Germinal center (tissue), 1 donor: ENCODE results near the gene ZP3.
"Not testable (repeated sequence)": the region's sequence is repeated elsewhere in the genome, so short reads cannot be mapped to it uniquely, and the experiment has no call there.

Source experiments
- DNase-seq: peaks from one replicate; pipeline ENCODE4 v3.0.0; 2012; ENCODE audit warnings: mixed read lengths, low spot score

Gene ZP3

DNA sequence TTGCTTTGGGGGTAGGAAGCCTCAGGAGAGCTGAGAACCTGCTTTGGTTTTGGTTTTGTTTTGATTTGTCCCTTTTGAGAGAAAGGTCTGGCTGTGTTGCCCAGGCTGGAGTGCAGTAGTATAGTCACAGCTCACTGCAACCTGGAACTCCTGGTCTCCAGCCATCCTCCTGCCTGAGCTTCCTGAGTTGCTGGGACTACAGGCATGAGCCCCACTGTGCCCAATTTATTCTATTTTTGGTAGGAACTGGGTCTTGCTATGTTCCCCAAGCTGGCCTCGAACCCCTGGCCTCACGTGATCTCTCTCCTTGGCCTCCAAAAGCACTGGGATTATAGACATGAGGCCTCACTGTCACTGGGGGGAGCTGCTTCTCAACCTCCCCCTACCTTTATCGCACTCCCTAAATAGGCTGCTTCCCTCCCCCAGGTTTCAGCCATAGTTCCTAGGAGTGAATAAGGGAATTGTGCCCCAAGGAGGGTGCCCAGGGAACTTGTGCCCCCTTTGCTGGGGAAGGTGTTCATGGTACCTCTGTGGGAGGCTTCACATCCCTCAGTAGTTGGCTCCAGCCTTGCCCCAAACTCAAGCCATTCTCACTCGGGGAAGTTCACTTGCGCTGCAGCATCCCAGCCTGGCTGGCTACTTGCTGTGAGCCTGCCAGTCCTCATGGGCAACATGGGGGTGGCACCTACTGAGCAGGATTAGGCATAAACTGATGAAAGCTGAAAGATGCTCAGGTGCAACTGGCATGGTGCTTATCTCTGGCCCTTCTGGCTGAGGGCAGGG is 18.1 kb downstream of the ZP3 start:
- not testable (repeated sequence) for DNase-seq

DNA sequence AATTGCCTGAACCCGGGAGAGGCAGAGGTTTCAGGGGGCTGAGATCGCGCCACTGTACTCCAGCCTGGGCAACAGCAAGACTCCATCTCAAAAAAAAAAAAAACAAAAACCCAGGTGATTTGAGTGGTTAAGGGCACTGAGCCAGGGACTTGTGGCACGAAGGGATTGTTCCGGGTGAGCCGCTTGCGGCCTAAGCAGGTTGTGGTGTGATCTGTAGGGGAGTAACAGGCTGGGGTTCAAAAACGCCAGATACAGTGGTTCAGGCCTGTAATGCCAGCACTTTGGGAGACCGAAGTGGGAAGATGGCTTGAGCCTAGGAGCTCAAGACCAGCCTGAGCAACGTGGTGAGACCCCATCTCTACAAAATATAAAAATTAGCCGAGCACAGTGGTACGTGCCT is 19.1 kb downstream of the ZP3 start:
- DNase-seq, result not testable (repeated sequence)

DNA sequence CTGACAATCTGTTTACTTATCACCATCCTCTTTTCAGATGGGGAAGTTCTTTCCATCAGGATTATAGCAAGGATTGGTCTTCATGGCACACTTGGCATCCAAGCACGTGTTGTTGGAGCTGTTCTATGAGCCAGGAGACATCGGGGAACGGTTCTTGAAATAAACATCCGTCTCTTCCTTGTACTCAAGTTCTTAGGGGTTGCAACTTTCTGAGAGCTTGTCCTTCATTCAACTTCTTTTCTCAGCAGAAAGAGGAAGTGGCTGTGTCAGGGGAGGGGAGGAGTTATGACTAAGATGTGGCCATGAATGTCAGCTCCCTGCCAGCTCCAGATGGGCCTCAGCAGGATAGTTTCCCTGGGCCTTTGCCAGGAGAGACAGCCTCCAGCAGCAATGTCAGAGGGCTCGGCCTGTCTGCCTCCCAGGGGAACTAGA is 20.8 kb downstream of the ZP3 start:
- not testable (repeated sequence) for DNase-seq

DNA sequence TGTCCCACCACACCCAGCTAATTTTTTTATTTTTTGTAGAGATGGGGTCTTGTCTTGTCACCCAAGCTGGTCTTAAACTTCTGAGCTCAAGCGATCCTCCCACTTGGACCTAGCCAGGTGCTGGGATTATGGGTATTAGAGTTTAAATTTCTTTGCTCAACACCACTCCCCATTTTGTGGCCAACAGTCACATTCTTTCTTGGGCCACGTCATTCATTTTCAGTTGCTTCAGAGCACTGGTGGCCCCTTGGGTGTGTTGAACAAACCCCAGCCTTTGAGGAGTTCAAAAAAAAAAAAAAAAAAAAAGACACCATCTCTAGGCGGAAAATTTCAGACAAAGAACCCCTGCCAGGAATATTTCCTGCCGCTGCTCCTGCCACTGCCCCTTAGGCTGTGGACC is 32.3 kb downstream of the ZP3 start:
- DNase-seq, result not testable (repeated sequence)

DNA sequence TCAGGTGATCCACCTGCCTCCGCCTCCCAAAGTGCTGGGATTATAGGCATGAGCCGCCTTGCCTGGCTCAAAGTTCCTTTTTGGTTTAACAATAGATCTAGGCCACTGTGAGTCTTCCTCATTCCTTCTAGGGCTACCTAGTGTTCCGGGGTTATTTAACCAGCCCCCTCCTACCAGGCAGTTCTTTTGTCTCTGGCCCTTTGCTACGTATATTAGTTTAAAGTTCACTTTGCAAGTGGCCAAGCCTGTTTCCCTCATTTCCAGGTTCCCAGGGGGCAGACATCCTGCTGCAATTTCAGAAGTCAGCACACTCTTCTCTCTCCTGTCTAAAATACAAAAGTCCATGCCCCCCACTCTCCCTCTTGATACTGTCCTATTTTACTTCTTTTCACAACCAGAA is 33.8 kb downstream of the ZP3 start:
- DNase-seq, result not testable (repeated sequence)

DNA sequence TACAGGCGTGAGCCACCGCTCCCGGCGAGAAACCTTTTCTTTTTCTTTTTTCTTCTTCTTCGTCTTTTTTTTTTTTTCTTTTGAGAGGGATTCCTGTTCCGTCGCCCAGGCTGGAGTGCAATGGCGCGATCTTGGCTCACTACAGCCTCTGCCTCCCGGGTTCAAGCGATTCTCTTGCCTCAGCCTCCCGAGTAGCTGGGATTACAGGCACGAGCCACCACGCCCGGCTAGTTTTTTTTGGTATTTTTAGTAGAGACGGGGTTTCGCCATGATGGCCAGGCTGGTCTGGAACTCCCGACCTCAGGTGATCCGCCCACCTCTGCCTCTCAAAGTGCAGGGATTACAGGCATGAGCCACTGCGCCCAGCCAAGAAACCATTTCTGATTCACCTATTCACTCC is 36.0 kb downstream of the ZP3 start:
- DNase-seq, result not testable (repeated sequence)

DNA sequence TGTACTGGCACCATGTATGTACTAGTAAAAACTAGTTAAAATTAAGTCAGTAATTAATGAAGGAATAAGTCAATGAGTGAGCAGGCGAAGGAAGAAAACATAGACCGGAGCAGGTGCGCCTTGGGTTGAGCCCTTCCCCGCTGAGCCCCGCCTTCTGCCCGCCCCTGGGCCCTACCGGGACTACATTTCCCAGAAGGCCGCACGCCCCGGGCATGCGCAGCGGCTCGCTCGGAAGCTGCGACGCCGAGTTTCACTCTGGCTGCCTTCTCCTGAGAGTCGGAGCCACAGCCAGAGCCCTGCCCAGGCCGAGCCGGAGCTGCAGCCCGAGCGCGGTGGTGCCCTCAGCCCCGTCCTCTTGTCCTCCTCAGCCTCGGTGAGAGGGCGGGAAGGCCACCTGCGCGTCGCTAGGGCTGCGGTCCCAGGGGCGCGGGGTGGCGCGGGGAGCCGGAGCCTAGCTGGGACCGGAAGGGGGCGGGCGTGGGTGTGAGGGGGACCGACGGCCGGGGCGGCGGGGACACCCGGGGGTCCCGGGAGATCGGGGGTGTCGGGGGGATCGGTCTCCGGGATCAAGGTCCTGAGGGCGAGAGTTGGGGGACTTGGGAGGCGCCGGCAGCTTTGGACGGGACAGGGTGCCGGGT is 36.8 kb downstream of the ZP3 start, which contains the start of gene DTX2:
TSS of gene DTX2 (plus strand) at position 246 of the 638 bp plus-strand sequence. CDS start 18,801 bp downstream, outside the sequence.
- not testable (repeated sequence) for DNase-seq

DNA sequence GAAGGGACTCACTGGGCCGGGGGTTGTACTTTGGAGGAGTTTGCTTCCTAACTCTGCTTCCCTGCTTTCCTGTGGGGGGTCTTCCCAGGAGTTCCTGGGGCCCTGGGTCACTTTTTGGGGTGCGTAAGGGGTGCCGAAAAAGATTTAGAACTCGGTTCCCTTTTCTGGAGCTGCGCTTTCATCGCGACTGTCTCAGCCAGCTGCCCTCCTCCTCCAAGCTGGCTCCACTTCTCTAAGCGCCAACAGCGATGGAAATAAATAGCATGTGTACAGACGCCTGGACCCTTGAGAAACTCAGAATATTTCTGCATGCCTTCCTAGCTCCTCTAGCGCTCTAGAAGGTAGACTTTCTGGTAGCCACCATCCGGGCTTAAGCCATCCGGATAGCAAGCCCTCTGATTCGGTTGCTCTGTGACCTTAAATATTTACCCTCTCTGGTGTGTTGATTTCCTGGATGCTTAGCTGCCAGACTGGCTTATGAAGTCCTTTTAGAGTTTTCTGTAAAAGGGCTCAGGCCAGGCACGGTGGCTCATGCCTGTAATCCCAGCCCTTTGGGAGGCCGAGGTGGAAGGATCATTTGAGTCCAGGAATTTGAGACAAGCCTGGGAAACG is 37.6 kb downstream of the ZP3 start:
- DNase-seq, result not testable (repeated sequence)

DNA sequence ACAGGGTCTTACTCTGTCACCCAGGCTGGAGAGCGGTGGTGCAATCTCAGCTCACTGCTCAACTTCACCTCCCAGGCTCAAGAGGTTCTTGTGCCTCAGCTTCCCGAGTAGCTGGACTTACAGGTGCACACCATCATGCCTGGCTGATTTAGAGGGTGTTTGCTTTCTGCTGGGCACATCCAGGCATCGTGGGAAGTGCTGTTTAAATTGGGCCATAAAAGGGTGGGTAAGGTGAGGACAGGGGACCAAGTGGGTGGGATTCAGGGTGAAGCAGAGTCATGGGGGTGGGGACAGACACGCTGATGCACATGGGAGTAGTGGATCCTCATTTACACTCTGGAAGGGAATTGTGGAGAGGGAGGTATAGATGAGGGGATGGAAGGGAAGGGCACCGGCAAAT is 40.2 kb downstream of the ZP3 start:
- DNase-seq, result not testable (repeated sequence)

DNA sequence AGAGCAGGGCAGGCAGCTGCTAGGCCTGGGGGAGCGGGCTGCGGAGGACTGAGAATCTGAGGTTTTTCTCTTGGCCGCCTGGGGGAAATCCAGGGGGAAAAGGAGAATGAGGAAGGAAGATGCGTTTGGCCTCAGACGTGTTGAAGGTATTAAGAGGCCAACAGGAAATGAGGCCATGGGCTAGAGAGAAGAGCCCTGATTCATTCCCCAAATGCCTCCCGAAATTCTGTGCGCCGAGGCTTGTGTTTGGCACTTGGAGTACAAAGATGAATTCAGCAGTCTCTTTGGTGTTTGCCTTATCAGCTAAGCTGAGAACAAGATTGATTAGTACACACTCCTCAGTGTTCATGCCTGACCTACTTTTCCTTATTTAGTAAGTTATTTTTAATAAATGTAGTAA is 41.2 kb downstream of the ZP3 start:
- not testable (repeated sequence) for DNase-seq

DNA sequence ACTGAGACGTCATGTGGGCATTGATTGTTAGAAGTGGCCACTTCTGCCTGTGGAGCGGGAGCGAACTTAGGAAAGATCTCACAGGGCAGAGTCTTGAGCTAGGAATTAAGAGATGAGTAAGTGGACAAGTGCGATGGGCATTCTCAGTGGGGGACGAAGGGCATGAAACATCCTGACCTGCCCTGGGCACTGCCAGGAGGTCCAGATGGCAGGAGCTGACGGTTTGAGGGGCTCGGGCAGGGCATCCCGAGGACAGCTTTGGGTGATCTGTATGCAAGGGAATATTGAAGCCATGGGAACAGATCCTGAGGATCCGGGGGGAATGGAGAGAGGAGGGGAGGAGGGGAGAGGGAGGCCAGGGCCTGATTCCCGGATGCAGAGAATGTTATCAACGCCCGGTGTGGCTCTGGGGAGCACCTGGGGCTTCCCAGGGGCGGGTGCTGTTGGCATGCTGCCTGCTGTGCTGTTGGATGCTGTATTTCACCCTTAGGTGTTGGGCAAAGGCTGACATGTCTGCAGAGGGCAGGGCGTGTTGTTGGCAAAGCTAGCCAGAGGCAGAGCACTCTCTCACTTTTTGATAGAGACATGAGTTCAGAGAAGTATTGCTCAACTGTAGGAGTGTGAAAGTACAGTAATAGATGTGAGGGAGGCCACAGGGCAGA is 43.1 kb downstream of the ZP3 start:
- not testable (repeated sequence) for DNase-seq

DNA sequence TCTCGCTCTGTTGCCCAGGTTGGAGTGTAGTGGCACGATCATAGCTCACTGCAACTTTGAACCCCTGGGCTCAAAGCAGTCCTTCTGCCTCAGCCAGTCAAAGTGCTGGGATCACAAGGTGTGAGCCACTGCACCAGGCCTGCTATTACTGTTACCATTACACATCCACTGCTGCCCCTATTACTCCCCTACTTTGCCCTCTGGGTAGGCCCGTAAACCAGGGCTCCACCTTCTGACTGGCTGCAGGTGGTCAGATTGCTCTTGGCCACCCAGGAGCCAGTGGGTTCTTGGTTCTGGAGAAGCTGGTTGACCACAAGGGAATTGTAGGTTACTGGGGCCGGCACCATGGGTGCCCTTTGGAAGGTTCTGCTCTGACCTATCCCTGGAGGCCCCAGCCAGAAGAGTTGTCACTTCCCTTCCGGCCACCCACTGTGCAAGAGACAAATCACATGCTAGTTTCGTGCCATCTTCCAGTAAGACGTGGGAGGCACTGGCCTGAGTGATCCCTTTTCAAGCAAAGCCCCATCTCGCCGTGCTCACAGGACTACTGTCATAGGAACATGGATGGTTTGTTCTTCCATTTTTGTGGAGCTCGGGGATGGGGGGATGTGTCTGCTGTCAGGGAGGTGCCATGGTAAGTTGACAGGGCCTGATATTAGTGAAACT is 46.9 kb downstream of the ZP3 start:
- not testable (repeated sequence) for DNase-seq

DNA sequence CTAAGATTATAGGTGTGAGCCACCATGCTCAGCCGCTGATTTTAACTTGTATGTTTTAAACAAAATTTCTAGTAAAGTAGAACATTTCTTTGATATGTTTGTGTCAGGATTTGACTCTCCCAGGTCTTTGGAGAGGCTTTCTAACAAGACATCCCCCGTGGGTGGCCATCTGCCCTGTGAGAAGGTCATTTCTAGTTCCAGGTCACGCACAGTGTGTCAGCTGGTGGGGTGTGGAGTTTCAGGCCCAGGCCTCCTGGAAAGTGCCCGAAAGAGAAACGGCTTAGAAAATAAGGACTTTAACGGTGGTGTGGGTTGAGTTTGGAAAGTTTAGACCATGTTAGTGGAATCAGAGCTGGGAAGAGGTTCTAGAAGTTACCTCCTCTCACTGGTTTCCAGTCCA is 48.3 kb downstream of the ZP3 start:
- DNase-seq, result not testable (repeated sequence)

DNA sequence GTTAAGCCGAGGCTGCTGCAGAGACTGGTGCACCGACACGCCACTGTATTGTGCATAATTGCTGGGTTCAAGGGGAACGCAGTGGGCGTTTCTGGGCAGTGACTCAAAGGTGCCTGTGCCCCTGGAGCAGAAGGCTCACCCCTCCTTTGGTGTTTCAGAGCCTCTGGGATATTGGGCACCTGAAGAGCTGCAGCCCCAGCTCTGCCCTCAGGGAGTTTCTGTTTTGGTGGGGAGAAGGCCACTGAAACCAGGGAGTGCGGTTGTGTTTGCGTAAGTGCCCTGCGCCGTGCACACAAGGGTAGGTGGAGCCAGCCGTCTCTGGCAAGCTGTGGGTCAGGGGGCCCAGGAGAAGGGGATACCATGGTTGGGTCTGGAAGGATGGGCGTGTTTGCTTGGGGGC is 51.5 kb downstream of the ZP3 start:
- not testable (repeated sequence) for DNase-seq

DNA sequence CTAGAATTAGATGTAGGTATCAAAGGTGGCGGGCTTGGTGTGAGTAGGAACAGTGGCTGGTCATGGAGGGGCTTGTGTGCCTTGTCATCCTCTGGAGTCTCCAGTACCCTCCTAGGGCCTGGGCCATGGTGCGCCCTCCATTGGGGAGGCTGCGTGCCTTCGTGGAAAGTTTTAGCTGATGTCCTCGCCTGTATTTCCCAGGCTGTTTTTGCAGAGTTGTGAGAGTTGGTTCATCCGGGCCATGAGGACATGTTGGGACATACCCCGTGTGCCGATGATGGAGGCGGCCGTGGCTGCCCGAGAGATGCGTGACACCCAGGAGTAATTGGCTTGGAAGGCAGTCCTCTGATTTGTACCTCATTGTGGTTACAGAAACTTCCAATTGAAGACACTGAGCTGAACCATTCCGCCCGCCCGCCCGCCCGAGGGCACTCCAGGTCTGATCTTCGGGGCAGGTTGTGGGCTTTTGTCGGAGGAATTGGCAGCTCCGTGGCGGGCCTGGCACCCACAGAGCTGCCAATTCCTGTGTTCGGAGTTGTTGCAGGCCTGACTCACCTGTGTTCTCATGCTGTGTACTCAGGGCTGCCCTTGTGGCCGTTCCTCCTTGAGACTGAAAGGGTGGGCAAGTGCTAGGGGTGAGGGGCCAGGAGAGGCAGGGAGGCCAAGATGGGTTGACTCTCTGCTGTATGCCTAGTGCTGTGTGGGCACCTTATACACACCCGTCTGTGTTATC is 52.2 kb downstream of the ZP3 start:
- not testable (repeated sequence) for DNase-seq

DNA sequence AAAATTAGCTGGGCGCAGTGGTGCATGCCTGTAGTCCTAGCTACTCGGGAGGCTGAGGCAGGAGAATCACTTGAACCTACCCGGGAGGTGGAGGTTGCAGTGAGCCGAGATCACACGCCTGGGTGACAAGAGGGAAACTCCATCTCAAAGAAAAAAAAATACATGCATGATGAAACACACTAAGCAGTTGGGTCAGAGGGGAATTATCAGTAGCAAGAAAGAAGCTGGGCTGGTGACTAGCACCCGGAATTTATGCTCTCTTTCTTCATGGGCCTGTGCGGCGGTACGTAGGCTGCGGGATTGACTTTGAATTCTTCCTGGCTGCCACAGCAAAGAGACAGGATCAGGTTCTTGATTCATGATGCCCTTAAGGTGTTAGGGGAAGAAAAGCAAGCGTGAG is 54.9 kb downstream of the ZP3 start:
- not testable (repeated sequence) for DNase-seq

DNA sequence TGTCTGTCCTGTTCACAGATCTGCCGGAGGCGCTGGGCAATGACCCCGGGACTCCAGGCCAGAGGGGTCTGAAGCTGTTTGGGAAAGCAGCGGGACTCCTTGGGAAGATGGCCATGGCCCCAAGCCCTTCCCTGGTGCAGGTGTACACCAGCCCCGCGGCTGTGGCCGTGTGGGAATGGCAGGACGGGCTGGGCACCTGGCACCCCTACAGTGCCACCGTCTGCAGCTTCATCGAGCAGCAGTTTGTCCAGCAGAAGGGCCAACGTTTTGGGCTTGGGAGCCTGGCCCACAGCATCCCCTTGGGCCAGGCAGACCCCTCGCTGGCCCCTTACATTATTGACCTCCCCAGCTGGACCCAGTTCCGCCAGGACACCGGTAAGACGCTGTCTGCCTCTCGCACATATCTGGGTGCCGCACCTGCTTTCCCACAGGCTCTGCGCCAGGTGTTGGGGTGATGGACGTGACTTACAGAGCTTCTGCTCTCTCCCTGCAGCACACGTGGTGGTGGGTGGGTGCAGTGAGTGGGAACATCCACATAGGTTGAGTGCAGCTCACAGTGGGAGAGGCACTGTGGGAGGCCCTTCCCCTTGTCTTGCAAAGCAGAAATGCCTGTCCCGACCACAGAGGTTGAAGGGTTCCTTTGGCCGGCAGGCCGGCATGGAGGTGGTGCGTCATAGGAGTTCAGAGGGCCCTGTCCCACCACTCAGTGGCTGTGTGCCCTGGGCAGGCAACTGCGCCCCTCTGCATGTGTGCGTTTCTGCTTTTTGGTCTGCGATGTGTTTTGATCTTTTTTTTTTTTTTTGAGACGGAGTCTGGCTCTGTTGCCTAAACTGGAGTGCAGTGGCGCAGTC is 55.9 kb downstream of the ZP3 start:
- DNase-seq, result not testable (repeated sequence)

DNA sequence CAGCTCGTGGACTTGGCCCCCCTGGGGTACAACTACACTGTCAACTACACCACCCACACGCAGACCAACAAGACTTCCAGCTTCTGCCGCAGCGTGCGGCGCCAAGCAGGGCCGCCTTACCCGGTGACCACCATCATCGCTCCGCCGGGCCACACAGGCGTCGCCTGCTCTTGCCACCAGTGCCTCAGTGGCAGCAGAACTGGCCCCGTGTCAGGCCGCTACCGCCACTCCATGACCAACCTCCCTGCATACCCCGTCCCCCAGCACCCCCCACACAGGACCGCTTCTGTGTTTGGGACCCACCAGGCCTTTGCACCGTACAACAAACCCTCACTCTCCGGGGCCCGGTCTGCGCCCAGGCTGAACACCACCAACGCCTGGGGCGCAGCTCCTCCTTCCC is 57.9 kb downstream of the ZP3 start:
- DNase-seq, result not testable (repeated sequence)

DNA sequence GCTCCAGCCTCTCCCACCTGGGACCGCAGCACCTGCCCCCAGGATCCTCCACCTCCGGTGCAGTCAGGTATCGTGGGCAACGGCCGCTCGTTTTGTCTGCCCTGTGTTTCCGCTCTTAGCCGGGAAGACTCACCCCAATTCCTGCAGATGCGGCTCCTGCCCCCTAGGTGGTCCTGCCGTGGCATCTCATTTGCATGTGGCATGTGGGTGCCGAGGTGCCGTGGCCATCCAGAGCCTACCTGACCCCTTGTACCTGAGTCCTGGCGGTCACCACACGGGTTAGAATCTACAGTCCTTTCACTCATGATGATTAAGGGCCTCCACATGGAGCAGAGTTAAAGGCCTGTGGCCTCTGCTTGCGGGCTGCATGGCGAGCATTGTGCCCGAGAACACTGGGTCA is 58.3 kb downstream of the ZP3 start:
- not testable (repeated sequence) for DNase-seq

DNA sequence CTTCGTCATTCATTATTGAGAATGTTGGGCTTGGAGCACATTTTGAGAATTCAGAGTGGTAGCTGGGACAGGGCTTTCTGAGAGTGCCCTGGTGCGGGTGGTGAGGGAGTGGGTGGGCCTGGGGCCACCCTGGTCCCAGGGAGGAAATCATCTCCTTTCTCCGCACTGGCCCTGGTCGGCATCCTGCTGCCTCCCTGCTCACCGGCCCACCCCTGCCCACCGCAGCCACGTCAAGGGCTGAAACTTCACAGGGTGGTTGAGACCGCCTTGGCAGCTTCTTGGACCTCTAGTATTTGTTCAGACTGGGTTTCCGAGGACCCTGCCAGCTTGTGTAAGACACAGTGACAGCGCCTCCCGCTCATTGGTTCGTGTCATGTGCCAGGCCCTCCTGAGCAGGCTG is 59.7 kb downstream of the ZP3 start:
- not testable (repeated sequence) for DNase-seq
